ENCODE measurements around the gene POC1A.

The POC1A gene

DNA sequence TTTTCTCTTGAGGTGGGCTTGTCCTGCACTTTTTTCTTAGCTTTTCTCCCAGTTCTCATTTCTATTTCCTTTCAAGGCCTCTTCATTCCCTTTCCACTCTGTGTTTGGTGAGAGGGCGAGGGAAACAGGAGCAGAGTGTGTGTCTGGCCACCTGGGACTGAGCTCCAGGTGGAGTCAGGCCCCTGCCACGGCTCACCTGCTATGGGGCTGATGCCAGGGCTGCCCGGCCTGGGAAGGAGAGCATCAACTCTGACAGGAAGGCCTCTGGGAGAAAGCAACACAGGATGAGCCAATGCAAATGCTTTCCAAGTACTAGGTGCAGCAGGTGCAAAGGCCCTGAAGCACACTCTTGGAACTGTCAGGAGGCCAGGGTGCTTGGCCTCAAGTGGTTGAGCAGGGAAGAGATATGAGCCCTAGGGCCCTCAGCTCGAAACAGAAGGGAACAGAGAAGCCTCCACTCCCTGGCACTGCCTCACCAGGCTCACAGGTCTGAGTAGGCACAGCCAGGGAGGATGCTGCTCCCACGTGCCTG is 70.6 kb downstream of the POC1A start:
- no peak for DNase-seq

DNA sequence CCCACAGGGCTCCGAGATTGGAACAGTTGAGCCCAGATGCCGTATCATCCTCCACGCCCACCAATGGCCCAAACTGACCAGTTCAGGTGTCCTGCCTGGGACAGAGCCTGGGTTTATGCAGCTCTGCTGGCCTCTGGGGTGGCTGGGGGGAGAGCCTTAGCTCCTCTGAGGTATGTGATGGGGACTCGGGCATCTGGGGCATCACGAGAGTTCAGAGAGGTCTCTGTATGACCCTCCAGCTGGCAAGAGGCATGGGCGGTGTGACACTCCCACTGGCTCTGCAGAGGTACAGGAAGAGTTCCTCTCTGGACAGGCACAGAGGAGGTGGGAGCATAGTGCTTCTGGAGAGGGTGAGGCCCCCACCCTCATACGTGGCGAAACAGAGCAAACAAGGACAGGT is 71.3 kb downstream of the POC1A start:
- DNase-seq = no peak

DNA sequence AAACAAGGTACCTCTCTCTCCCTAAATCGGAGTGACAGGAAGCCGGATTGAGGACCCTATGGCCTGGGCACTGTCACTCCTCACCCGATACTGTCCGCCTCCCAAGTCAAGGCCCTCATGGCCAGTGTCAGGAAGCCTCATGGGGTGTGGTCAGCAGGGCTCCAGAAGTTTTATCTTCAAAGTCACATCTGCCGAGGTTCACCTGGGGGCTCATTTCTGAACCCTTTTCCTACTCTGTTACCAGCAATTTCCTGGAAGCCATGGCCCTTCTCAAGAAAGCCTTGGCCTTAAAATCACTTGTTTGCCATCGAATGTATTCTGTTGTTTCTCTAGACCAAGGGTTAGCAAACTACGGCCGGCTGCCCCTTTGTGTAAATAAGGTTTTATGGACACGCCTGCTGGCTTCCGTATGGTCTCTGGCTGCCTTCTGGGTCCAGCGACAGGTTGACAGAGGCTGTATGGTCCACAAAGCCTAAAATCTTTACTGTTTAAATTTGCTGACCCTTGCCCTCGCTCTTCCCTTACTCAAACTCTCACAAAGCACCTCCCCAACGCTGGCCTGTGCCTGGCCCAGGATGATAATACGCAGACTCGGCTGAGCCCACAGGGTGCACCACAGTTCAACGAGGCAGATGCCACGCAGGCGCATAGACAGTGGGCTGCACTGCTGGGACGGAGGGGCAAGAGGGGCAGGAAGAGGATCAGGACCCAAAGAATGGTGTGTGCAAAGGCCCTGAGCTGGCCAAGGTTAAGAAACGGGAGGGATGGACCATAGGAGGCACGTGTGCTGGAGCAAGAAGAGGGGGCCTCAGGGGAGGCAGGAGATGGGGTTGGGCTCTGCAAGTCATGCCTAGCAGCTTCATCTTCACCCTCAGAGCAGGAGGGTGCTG is 73.1 kb downstream of the POC1A start:
- DNase-seq = no peak

DNA sequence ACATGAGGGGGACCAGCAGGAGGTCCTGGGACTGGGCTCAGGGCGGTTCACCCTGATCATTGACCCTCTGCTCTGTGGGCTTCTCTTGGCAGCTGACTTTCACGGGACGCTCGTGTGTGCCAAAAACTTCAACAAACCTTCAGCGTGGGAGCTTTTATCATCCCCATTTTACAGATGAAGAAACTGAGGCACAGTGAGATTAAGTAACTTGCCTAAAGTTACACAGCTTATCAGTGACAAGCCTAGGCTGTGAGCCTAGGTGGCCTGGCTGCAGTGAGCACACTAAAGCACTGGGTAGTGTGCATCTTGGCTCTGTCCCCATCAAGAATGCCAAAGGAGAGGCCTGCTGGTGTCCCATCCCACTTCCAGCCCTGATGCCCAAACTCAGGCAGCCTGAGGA is 74.3 kb downstream of the POC1A start:
- DNase-seq = no peak

DNA sequence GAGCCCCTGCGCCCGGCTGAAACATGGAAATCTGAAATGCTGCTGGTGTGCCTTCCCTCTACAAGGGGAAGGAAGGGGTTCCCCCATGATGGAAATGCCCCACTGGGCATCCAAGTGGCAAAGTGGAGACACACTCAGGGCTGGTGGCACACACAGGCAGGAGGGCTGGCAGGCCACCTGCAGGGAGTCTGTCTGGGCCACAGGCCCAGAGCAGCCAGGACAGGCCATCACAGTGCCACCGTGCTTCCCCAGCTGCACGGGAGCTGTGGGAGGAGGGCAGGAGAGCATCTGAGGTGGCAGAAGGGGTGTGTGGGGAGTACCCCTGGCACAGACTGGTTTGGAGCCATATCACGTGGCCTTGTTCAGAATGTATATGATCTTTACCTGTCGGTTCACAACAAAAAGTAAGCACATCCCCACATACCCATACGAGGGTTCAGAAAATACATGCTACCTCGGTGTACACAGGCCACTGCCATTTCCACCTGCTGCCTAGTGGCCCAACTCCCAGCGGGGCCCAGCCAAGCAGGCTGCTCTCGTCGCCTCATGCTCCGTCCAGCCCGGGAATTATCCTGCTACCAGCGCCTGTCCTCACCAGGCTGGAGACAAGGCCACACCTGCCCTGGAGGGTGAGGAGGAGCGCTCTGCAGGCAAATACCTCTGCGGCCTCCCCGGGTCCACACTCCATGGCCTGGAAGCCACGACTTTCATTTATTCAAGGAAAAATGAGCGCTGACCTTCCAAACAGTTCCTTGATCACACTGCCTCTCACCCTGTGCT is 75.3 kb downstream of the POC1A start:
- no peak for DNase-seq

DNA sequence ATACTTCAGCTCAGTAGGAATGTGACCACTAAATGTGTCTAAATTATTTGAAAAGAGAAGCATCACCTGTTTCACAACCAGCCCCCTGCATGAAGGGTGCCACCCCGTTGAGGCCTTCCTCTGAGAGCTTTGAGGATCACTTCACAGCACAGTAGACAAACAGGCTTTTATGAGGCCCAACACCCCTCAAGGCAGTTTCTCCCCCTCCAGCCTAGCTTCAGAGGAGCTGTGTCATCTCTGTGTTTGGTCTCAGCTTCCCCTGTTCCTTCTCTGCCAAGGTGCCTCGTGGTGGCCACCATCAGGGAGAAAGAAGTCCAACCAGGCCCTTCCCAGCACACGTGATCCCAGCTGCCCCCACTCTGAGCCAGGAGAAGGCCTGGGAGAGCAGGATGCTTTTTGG is 76.3 kb downstream of the POC1A start:
- no peak for DNase-seq

DNA sequence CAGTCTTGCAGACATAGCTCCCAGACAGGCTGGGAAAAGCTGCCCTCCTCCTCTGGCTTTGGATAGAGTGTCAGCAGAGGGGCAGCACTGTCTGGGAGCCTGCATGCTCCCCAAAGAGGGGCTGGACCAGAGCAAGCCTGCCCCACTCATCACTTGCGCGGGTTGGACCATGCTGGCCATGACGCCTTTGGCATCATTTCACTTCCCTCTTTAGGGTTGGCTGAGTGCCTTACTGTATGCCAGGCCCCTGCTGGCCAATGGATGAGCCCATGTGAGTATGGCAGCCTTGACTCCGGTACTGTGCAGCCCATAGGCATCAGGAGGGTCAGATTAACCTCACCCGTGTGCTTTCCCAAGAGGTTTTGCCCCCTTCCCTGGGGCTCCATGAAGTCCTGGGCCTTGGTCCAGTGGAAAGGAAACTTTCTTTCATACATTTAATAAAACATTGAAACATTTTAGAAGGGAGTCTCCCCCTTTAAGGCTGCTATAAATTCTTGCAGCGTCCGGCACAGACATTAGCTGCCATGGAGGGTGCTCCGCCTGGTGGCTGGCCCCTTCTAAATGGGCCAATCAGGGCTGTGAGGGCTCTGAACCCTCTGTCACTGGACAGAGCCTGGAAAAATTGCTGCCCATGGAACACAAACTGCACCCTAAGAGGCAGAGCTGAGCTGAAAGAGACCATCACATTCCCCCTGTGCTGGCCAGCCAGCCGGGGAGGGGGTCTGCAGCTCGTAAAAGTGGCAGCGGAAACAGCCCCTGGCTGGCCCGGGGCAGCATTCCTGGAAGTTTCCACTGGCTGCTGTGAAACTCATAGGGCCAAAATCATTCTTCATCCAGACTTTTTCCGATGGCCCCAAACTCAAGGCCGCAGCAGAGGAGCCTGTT is 77.1 kb downstream of the POC1A start:
- no peak for DNase-seq

DNA sequence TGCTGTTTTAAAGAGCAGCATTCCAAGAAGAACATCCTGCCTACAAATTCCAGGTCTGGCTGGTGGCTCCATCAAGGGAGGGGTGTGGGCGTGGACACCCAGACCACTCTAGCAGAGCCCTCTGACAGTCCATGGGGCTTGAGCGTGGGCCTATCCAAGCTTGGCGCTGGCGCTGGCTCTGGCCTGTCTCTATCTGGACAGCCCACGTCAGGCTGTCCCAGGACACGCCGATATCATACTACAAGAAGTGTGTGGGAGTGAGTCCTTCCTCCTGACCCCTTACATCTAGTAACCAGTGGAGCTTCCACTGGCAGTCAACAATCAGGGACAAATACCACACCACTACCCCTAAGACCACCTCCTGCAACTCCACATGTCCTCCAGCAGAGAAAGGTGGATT is 80.7 kb downstream of the POC1A start:
- no peak for DNase-seq

DNA sequence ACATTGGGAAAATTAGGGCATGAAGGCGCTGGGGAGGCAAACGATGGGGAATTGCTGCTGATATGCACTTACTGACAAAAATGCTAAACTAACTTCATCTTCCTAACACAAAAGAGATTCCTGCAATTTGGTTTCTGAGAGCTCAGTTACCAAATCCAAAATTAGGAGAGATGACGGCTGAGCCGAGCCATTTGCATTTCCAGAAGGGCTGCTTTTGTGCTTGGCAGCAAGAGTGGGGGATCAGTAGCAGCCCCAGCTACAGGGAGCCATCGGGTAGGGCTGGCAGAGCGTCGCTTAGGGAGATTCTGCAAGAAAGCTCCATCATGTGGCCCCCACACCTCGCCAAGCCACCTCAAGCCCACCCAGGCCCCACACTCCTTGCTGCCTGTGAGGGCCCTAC is 81.8 kb downstream of the POC1A start:
- no peak for DNase-seq

DNA sequence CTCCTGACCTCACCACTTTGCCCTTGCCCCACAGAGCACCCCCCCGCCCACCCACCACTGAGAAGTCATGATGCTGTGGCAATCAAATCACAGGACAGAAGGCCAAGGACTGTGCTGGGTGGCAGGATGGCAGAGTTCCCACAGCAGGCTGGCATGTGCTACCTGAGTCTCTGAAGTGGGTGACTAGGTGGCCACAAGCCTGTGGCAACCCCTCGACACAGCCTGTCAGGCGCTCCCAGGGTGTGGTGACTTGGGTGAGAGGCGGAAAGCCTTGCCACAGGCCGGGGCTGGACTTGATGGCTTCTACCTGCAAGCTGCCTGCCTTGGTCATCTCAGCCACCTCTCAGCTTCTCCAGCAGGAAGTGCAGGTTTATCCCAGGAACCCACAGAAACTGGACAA is 82.2 kb downstream of the POC1A start:
- DNase-seq = no peak

DNA sequence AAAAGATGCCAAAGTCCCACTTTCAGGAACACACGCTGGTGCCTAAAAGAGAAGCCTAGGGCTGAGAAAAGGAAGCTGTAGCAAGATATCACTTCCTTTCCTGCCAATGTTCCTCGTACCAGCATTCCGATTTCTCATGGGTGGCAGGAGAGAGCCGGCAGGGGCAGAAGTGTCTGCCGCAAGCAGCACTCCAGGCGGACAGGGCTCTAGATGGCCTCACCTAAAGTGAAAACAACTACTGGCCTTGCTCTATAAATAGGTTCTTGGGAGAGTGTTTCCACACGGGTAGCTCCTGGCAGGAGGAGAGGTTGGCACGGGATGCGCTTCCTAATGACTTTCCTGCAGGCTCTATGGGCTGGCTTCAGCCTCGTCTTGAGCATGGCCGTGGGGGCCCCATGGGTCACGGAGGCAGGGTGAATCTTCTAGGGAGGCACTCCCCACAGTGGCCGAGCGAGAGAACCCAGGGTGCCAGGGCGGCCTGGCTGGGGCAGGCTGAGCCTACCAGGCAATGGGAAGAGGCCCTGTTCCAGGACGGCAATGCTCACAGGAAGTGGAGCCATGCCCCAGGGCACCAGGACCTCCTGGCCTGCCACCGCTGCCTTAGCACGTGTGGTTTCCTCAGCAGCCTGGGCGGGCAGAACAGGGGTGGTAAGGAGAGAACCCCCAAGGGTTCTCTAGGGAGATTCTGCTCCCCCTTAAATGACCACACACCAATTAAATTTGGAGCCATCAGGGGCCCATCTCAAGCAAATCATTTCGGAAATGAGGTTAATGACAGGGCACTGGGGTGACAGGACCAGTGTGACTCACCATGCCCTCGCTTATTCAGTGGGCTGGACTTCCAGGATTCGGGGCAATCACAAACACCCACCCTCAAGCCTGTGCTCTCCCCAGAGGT is 83.2 kb downstream of the POC1A start:
- no peak for DNase-seq

DNA sequence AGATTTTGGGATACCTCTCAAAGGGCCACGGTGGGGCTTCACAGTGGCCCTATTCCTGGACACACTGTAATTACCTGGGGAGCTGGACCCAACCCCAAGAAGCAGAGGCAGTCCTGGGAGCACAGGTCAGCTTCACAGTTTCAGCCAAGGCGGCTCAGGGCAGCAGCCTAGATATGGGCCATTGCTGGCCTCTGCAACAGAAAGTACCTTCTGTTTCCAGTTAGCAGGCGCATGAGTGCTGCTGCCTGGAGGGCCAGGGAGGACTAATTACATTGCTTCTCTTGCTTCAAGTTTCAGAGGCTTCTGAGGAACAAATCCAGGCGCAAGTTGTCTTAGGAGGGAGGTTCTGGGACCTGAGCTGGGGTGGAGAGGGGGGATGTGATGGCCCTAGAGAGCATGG is 84.4 kb downstream of the POC1A start:
- no peak for DNase-seq

DNA sequence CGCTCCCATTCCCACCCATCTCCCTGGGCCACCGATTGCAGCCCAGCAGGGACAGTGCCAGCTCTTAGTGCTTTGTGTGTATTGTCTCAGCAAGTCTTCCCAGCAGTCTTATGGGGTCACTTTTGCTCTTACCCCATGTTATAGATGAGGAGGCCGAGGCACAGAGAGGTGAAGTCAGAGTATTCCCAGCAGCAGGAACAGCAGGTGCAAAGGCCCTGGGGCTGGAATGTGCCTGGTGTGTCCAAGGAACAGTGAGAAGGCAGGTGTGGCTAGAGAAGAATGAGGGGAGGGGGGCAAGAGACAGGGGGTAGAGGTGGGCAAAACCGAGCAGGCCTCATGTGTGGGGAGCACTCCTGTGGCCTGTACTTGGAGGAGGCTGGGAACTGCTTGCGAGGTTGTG is 85.1 kb downstream of the POC1A start:
- no peak for DNase-seq

DNA sequence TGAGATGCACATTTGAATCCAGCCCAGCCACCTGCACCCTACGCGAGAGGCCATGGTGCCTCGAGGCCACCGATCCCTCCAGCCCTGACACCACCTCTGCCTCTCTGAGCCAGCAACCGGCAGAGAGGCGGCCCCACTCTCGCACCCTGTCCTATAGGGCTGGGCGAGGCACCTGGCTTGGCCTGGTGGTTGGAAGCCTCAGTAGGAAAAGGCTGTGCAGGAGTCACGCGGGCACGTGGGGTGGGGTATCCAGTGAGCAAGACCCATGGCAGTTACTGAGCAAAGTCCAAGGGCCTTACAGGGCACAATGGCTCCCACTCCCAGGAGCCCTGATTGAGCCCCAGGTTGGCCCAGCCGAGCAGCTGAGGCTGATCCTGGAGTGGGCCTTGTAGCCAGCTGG is 85.5 kb downstream of the POC1A start:
- no peak for DNase-seq

DNA sequence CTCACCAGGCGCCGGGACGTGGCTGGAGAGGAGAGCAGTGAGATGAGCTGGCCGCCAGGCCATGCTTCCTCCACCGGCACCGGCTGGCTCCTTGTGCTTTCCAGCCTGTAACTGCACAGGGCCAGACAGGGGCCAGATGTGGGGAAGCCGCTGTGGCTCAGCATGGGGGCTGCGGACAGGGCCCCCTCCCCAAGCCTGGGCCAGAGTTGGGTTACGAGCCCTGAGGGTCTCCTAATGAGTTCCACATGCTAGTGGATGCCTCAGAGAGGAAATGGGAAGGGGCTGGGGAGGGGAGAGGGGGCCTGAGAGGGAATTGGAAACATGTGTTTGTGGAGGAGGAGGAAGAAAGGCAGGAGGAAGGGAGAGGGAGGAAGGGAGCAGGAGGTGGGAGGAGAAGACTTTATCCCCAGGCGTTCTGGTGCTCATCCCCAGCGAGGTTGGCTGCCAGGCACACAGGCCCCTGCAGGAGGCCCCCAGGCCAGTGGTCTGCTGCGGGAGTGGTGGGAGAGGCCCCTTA is 86.1 kb downstream of the POC1A start:
- DNase-seq = no peak

DNA sequence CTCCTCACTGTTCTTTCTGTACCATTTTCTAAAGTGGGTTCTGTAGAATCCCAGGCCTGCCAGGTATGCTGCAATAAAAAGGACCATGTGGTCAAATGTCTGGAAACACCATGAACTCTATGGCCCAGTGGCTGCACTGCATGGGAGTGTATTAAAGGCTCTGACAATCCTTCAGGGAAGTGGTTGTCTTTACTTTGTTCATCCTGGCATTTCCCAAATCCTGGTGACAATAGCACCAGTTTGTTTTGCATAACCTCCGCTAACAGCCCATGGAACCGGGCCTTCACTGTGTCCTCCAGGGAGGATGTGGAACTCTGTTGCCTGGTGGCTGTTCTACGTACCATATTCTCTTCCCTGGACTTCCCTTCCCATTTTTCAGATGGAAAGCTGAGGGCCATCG is 86.7 kb downstream of the POC1A start:
- DNase-seq = no peak

DNA sequence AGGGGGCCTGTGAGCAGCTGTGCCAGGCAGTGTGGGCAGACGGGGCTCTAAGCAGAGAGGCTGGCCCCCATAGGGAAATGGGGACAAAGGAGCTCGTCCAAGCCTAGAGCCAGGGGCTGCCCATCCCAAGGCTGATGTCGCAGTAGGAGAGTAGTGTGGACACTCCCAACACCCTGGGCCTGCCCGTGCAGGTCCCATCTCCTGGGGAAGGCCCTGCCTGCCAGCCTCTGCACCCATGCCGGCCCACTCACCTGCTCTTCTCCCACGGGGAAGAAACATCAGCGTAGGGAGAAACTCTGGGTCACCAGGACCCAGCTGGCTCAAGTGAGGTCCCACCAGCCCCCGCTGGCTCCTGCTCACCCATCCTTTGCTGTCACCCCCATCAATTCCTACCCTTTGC is 87.2 kb downstream of the POC1A start:
- DNase-seq = no peak

DNA sequence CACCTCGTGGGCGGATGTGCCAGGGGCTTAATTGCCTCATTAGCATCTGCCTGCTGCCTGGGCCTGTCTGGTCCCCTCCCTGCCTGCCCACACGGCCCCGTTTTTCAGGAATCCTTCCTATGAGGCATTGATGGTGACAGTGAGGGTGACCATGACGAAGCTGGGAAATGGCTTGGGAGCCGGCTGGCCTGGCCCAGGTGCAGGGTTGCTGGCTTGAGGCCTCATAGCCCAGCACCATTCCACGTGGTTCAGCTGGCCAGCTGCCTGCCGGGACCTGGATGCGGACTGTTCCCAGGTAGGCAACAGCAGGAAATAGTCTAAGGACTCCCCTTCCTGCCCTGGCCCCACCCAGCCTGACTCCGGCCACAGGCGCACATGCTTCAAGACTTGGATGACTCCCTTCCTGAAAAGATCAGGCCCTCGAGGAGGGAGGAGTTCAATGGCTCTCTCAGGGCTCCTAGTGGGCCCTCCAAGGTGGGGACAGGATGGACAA is 88.9 kb downstream of the POC1A start:
- no peak for DNase-seq

DNA sequence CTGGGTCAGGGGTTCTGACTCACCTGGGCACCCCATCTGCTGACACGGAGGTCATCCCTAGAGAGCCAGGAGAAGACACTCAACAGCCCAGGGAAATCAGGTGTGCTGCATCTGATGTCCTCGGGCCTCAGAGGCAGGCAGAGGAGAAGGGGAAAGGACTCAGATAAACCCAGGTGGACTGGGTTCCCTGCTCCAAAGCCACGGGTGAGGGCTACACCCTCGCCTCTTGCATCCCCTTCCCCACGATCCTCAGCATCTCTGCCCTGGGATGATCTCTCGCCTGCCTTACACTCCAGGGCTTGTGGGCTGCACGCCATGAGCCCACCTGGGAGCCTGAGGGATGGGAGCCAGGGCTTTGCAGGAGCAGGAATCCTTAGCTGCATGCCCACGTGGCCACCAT is 89.7 kb downstream of the POC1A start:
- no peak for DNase-seq

DNA sequence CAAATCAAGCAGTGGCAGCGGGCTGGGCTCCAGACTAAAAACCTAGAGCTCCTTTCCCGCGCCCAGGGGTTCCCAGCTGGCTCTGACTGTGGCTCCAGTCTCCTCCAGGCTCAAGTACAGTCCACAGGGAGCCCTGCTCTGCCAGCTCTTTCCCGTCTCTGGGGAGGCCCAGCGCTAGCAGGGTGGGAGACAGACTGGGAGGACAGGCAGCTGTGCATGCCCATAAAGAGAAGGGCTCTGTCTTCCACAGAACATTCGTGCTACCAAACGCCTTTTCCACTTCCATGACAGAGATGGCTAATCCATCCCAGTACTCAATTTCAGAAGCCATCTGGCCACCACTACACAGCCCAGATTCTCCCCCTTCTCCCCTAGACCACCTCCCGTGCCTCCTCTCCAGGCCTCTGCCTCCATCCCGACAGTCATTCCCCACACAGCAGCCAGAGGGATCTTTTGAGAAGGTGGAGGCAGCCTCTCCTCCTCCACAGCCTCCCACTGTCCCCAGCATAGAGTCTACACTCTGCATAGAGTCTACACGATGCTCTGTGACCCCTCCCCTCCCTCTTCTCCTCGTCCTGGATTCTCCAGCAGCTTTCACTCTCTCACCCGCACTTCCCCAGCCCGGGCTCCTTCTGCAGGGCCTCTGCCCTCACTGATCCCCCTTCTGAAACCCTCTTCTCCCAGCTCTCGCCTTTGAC is 91.0 kb downstream of the POC1A start:
- DNase-seq = no peak

DNA sequence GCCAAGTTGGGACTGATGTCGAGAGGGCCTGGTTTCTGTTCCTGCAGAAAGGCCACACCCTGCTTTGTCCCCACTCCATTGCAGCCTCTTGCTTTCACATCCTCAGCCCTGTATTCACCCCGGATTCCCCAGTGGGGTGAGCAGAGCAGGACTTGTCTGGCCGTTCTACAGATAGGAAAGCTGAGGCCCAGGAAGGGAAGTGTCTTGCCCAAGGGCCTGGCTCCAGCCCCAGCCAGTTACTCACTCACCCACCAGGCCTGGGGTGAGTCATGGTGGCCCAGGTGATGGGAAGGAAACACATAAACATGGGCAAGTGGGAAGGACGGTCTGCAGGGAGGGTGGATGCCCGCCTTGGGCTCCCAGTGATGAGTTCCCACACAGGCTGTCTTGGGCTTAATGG is 91.7 kb downstream of the POC1A start:
- no peak for DNase-seq
